CD4-positive, alpha-beta T cell treated with Interleukin-17A for 4 hours (primary cell): ENCODE data around the gene SLC25A12.
"Not testable (repeated sequence)": the region's sequence is repeated elsewhere in the genome, so short reads cannot be mapped to it uniquely, and the experiment has no call there.

Experiments
- DNase-seq: peaks from one replicate; pipeline ENCODE4 v3.0.0-alpha.2; 2020; ENCODE audit warnings: mixed read lengths

Gene SLC25A12

GRCh38 chr2:171822525-171823322 is 71.3 kb downstream of the SLC25A12 start:
- no peak for DNase-seq

GRCh38 chr2:171819453-171819852 is 74.6 kb downstream of the SLC25A12 start:
- no peak for DNase-seq

GRCh38 chr2:171814883-171815282 is 79.2 kb downstream of the SLC25A12 start:
- no peak for DNase-seq

- DNase-seq, result no peak
Observed at GRCh38 chr2:171814174-171814573, 79.9 kb downstream of the SLC25A12 start.

- no peak for DNase-seq
Observed at GRCh38 chr2:171813729-171814128, 80.3 kb downstream of the SLC25A12 start.

- no peak for DNase-seq
Observed at GRCh38 chr2:171813126-171813525, 80.9 kb downstream of the SLC25A12 start.

- no peak for DNase-seq
Observed at GRCh38 chr2:171811245-171811628, 82.8 kb downstream of the SLC25A12 start.

- DNase-seq, result no peak
Observed at GRCh38 chr2:171810422-171811244, 83.4 kb downstream of the SLC25A12 start.

- not testable (repeated sequence) for DNase-seq
Observed at GRCh38 chr2:171808885-171809284, 85.2 kb downstream of the SLC25A12 start.

- no peak for DNase-seq
Observed at GRCh38 chr2:171807831-171808393, 86.1 kb downstream of the SLC25A12 start.

GRCh38 chr2:171807119-171807518 is 86.9 kb downstream of the SLC25A12 start:
- DNase-seq, result no peak

- no peak for DNase-seq
Observed at GRCh38 chr2:171804456-171804855, 89.6 kb downstream of the SLC25A12 start.

GRCh38 chr2:171803757-171804156 is 90.3 kb downstream of the SLC25A12 start:
- DNase-seq, result no peak

- no peak for DNase-seq
Observed at GRCh38 chr2:171800639-171801038, 93.4 kb downstream of the SLC25A12 start.

- no peak for DNase-seq
Observed at GRCh38 chr2:171798156-171798820, 95.8 kb downstream of the SLC25A12 start.

- no peak for DNase-seq
Observed at GRCh38 chr2:171794918-171795317, 99.1 kb downstream of the SLC25A12 start.

- no peak for DNase-seq
Observed at GRCh38 chr2:171793691-171794678, 100.1 kb downstream of the SLC25A12 start.

GRCh38 chr2:171792886-171793580 is 101.0 kb downstream of the SLC25A12 start:
- no peak for DNase-seq

- DNase-seq, result no peak
Observed at GRCh38 chr2:171792157-171792556, 101.9 kb downstream of the SLC25A12 start.

- no peak for DNase-seq
Observed at GRCh38 chr2:171791361-171791760, 102.7 kb downstream of the SLC25A12 start.

- no peak for DNase-seq
Observed at GRCh38 chr2:171789956-171790355, 104.1 kb downstream of the SLC25A12 start.
